Activated T-cell treated with anti-CD3 and anti-CD28 coated beads, Interleukin-2, amount 50 U/mL, for 1 hour (primary cell): ENCODE data around the gene FBF1.

Experiments used
- DNase-seq: peaks from one replicate; pipeline ENCODE4 v3.0.0-alpha.2; 2020

Gene FBF1

GRCh38 chr17:75945211-75945610 is 4.4 kb upstream of the FBF1 start:
- no peak for DNase-seq

GRCh38 chr17:75943491-75943890 is 2.6 kb upstream of the FBF1 start:
- DNase-seq = no peak

- no peak for DNase-seq
Measured at GRCh38 chr17:75942473-75942872, 1.6 kb upstream of the FBF1 start.

- DNase-seq = no peak
Measured at GRCh38 chr17:75941442-75941819, 589 bp upstream of the FBF1 start.

GRCh38 chr17:75937652-75938051 is 3.2 kb downstream of the FBF1 start:
- DNase-seq = no peak

GRCh38 chr17:75933808-75934207 is 7.0 kb downstream of the FBF1 start:
- no peak for DNase-seq

- DNase-seq = no peak
Measured at GRCh38 chr17:75932852-75933251, 8.0 kb downstream of the FBF1 start.

- DNase-seq = no peak
Measured at GRCh38 chr17:75931062-75931461, 9.8 kb downstream of the FBF1 start.

GRCh38 chr17:75927286-75927922 is 13.4 kb downstream of the FBF1 start:
- DNase-seq = no peak

GRCh38 chr17:75926456-75926855 is 14.4 kb downstream of the FBF1 start:
- DNase-seq = no peak

- no peak for DNase-seq
Measured at GRCh38 chr17:75925912-75926311, 14.9 kb downstream of the FBF1 start.

GRCh38 chr17:75925103-75925502 is 15.7 kb downstream of the FBF1 start:
- no peak for DNase-seq

- no peak for DNase-seq
Measured at GRCh38 chr17:75922963-75923874, 17.6 kb downstream of the FBF1 start.

GRCh38 chr17:75922173-75922961 is 18.5 kb downstream of the FBF1 start:
- DNase-seq = no peak

- DNase-seq = no peak
Measured at GRCh38 chr17:75921596-75921995, 19.2 kb downstream of the FBF1 start.

- DNase-seq = no peak
Measured at GRCh38 chr17:75920045-75920560, 20.7 kb downstream of the FBF1 start.

- DNase-seq = no peak
Measured at GRCh38 chr17:75919611-75920010, 21.2 kb downstream of the FBF1 start.

- no peak for DNase-seq
Measured at GRCh38 chr17:75917917-75918445, 22.9 kb downstream of the FBF1 start.

GRCh38 chr17:75917141-75917916 is 23.5 kb downstream of the FBF1 start:
- DNase-seq = no peak

GRCh38 chr17:75915268-75915667 is 25.6 kb downstream of the FBF1 start:
- DNase-seq = no peak

GRCh38 chr17:75914643-75915267 is 26.1 kb downstream of the FBF1 start:
- no peak for DNase-seq
